GM12873 (cell line): ENCODE results near the gene TAAR6.

ENCODE experiments used
- CTCF ChIP-seq: IDR thresholded peaks from 2 replicates; pipeline ENCODE4 v1.5.1; 2012; ENCODE audit warnings: low read depth, mild to moderate bottlenecking, moderate library complexity, low read length, control low read depth; ENCODE audit not compliant: insufficient read depth; ENCODE audit errors: missing control alignments

TAAR6 gene

GRCh38 chr6:132592855-132593254, 22.7 kb downstream of the TAAR6 start:
- no peak for TF ChIP-seq CTCF

- TF ChIP-seq CTCF = no peak
These were observed 26.1 kb downstream of the TAAR6 start for GRCh38 chr6:132596201-132596600.

- peak; percentile 63 for TF ChIP-seq CTCF
These were observed 28.4 kb downstream of the TAAR6 start for GRCh38 chr6:132598473-132598872.

- TF ChIP-seq CTCF = no peak
These were observed 34.6 kb downstream of the TAAR6 start for GRCh38 chr6:132604635-132605152.

GRCh38 chr6:132607544-132608233, 37.6 kb downstream of the TAAR6 start:
- TF ChIP-seq CTCF = no peak

GRCh38 chr6:132611616-132612015, 41.5 kb downstream of the TAAR6 start:
- no peak for TF ChIP-seq CTCF

GRCh38 chr6:132612449-132613108, 42.5 kb downstream of the TAAR6 start:
- no peak for TF ChIP-seq CTCF
